Heart right ventricle (tissue), 16 donors: ENCODE data around the gene SPATC1L. TPM values are rescaled to one million over a fixed set of nuclear protein-coding genes. Genes with fewer than 3 reads are reported as not detected.

Source experiments
- ATAC-seq, 8 donors: fragments of 200-7000 bp; cut with Tn5 transposase; one replicate each; pipeline ENCODE4 v1.9.1; 2020; ENCODE audit warnings: mild to moderate bottlenecking in 8 of 8, moderate library complexity in 8 of 8, moderate number of reproducible peaks in 1 of 8
- DNase-seq, 2 donors: peaks; one replicate each; pipeline ENCODE4 v3.0.0-alpha.2; 2020
- H3K27ac ChIP-seq, 10 donors: fragments of 200-600 bp; sonication (generic) in 2 of 10; one replicate each; pipeline versions ENCODE4 v1.5.0 to v1.8.0; 2020 to 2022; ENCODE audit warnings: mild to moderate bottlenecking in 3 of 10
- H3K27me3 ChIP-seq, 7 donors: fragments of 200-600 bp; one replicate each; pipeline ENCODE4 v1.8.0; 2021 to 2022; ENCODE audit warnings: mild to moderate bottlenecking in 2 of 7
- H3K36me3 ChIP-seq, 9 donors: fragments of 200-600 bp; sonication (generic) in 1 of 9; one replicate each; pipeline versions ENCODE4 v1.5.0 to v1.8.0; 2020 to 2022; ENCODE audit warnings: mild to moderate bottlenecking in 2 of 9
- H3K4me1 ChIP-seq, 9 donors: fragments of 200-600 bp; sonication (generic) in 1 of 9; one replicate each; pipeline versions ENCODE4 v1.5.0 to v1.8.0; 2020 to 2022; ENCODE audit warnings: mild to moderate bottlenecking in 4 of 9
- H3K4me3 ChIP-seq, 10 donors: fragments of 200-600 bp; sonication (generic) in 2 of 10; one replicate each; pipeline versions ENCODE4 v1.5.0 to v1.8.0; 2020 to 2022; ENCODE audit warnings: mild to moderate bottlenecking in 7 of 10, moderate library complexity in 2 of 10
- H3K9me3 ChIP-seq, 11 donors: fragments of 200-600 bp in 10 of 11; sonication (generic) in 2 of 11; one replicate each; pipeline versions ENCODE4 v1.5.0 to v1.8.0; 2013 to 2022; ENCODE audit warnings: mild to moderate bottlenecking in 2 of 11, control low read depth in 1 of 11, moderate library complexity in 1 of 11
- WGBS, 2 donors: extraction: QIAGEN DNeasy Blood & Tissue Kit; methylation state at CpG; one replicate each; pipeline ENCODE4 v1.1.7; 2013; ENCODE audit warnings: inconsistent platforms in 1 of 2; 5-methylcytosine and 5-hydroxymethylcytosine counted together
- intact Hi-C, 10 donors: fragments of 100-400 bp; cut with DNase I; formaldehyde crosslinking; loops; one replicate each; pipeline versions ENCODE4 v1.11.1 to v1.14.2; 2022
- polyA plus RNA-seq, 2 donors: library from polyadenylated mRNA; stranded (reverse); fragments of 200-250 nt; gene quantifications; one replicate each; pipeline ENCODE4 v1.2.3, GENCODE V29; 2013
- total RNA-seq, 10 donors: library from RNA; stranded (reverse); fragmentation: NEBNext Ultra II Directional in 3 of 10; extraction: Animal tissue kit (Norgen Biotek cat#: 25700) in 3 of 10; gene quantifications; one replicate each; pipeline versions ENCODE4 v1.2.1 to v1.2.4, GENCODE V29; 2021 to 2023
- TF ChIP-seq, protein P1 (sequence below), 9 donors: fragments of 200-600 bp; sonication (generic) in 2 of 9; IDR thresholded peaks; one replicate each; pipeline versions ENCODE4 v1.5.0 to v1.8.0; 2021 to 2022; ENCODE audit warnings: antibody characterized with exemption in 9 of 9, mild to moderate bottlenecking in 5 of 9, moderate library complexity in 1 of 9
- donor health status: Arrhythmogenic right ventricular cardiomyopathy.
- donor health status: ischemic (EF 13 %, LVEDD 7.1; RV severe dilation, severe dysfunction).
- donor health status: healthy with polysubstance abuse.
- donor health status: DM: no; HTN: yes; CAD: no.
- donor health status: DM: no; HTN: no; CAD: no.
- donor health status: ischemic (EF 25% LVEDD 6.9; RV normal size, moderate dysfunction).
- donor health status: ischemic (EF 25% LVEDD 5.7; RV mildly dilated, moderate dysfunction).
- donor health status: healthy.
- donor health status: DM: yes; HTN: yes; CAD: no.
- donor health status: Ischemic cardiomyopathy.
- donor health status: ischemic (EF 35%, LVEDD 5.7; RV mildly dilated, moderate dysfunction).
- donor health status: nonischemic (EF 11% LVEDD 7.7; RV severe dilation, severe dysfunction).
- donor health status: DM: yes; HTN: yes; CAD: no.
- donor health status: PGD.
- donor health status: ischemic (EF 29% LVEDD 5.4; RV normal size, mild dysfunction).
- donor health status: nonischemic (EF 23%, LVEDD 6.1; RV moderate dilation, normal function).

Gene SPATC1L
- total and polyA plus RNA-seq, 12 donors = 4.7 to 14.6 (median 8.4) TPM

DNA sequence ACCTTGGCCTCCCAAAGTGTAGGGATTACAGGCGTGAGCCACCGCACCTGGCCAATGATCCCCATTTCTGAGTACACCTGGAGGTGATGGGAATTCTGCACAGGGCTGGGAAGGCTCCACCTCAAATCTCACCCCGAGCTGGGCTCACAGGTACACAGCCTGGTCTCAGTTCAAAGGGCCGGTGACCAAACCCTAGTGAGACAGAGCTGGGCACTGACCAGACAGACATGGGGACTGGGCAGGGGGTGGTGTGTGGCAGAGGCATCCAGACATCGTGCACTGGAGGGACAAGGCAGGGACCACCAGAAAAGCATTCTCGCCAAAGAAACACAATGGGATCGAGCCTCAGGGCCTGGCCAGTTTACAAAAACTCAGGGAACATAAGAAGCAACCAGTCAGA is 27.1 kb upstream of the SPATC1L start:
- WGBS, 2 donors = 92 to 95% methylated on average over 7 of the region's 7 CpGs
- no peak for DNase-seq
- Histone ChIP-seq H3K4me1 (peaks cover 0 to 7% (median 0%) of the 10 kb centered on the region in 9 donors), H3K27ac (no peak overlapping the region), H3K4me3 (no peak overlapping the region), H3K9me3 (no peaks in the 10 kb centered on the region), H3K27me3 (no peaks in the 10 kb centered on the region), H3K36me3 (peaks cover 0 to 99% (median 32%) of the 10 kb centered on the region in 9 donors)
- intact Hi-C loops = loop anchor here in 2 of 10 donors (10.0 kb wide), 1 partner anchor 57 kb away; the partner anchor contains the start of gene FTCD (in 2 of the 2)
- TF ChIP-seq, protein P1, sequence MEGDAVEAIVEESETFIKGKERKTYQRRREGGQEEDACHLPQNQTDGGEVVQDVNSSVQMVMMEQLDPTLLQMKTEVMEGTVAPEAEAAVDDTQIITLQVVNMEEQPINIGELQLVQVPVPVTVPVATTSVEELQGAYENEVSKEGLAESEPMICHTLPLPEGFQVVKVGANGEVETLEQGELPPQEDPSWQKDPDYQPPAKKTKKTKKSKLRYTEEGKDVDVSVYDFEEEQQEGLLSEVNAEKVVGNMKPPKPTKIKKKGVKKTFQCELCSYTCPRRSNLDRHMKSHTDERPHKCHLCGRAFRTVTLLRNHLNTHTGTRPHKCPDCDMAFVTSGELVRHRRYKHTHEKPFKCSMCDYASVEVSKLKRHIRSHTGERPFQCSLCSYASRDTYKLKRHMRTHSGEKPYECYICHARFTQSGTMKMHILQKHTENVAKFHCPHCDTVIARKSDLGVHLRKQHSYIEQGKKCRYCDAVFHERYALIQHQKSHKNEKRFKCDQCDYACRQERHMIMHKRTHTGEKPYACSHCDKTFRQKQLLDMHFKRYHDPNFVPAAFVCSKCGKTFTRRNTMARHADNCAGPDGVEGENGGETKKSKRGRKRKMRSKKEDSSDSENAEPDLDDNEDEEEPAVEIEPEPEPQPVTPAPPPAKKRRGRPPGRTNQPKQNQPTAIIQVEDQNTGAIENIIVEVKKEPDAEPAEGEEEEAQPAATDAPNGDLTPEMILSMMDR (IDR thresholded peaks at IDR 0.05) = no peak
- ATAC-seq = no peak

DNA sequence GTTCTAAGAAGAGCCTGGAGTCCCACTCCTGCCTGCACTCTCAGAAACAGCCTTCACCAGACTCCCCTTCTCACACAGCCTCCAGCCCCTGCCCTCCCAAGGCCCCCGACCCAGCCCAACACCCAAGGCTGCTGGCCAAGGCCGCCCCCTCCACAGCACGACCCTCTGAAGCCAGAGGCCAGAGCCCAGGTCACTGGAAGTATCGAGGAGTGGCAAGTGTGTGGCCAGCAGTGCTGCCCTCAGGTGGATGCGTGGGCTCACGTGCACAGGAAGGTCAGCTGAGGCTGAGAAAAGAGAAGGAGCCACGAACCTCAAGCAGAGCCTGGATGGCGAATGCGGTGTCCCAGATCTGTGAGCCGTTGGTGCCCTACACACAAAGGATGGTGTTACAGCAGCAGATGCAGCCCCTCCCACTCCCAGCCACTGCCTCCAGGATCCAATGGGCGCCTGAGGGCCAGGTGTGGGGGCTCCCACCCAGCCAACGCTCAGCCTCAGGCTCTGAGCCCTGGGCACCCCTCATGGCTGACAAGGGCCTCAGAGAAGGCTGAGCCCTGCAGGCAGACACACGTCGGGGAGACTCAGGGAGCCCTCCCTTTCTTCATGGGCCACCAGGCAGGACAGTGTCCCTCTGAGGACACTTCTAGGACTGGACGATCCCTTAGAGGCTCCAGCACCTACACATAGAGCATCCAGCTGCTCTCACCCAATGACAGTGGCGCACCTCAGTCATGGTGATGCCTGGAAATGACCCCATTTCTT is 26.3 kb upstream of the SPATC1L start:
- DNase-seq = no peak
- intact Hi-C loops = loop anchor here in 2 of 10 donors (10.0 kb wide), 1 partner anchor 56 kb away; the partner anchor contains the start of gene FTCD (in 2 of the 2)
- 92 to 93% methylated on average over 16 of the region's 16 CpGs for WGBS, 2 donors

DNA sequence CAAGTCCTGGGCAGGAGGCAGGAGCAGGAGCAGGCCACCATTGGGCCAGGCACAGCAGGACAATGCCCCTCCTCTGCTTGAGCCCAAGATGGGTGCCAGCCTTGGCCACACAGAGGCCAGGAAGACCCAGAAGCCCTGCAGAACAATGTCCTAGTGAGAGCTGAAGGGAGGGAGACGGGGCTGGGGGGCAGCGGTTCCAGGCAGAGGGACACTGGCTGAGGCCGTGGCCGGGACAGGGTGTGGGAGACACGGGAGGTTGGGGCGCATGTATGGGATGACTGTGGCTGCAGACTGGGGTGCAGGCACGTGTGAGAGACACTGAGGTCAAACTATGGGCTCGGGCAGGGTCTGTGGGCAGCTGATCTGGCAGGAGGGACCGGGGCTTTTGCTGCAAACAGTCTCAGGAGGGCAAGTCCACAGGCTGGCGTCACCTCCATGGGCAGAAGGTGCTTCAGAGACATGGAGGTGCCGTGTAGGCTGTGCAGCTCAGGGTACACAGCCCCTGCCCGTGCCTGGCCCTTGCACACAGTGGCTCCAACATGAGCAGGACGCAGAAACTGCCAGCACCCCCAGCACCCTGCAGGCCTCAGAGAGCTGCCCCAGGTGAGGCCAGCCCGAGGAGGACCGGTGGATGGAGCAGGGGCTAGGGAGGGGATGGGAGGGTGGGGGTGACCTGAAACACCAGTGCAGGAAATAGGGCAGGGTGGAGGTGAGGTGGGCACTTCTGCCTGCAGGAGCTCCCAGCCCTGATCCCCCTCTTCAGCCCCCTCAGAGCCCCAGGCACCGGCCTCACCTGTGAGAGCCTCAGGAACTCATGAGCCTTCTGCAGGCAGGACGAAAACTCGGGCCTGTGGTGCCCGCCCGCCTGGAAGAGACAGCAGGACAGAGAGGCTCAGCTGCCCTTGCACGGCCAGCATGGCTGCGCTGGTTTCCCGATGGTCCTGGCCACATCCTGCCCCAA is 24.8 kb upstream of the SPATC1L start:
- ATAC-seq (no peak), DNase-seq (no peak)
- Histone ChIP-seq H3K27ac (no peak overlapping the region), H3K4me3 (no peak overlapping the region), H3K27me3 (no peaks in the 10 kb centered on the region), H3K36me3 (peaks cover 0 to 99% (median 34%) of the 10 kb centered on the region in 9 donors), H3K4me1 (peaks cover 0 to 7% (median 0%) of the 10 kb centered on the region in 9 donors), H3K9me3 (no peaks in the 10 kb centered on the region)
- intact Hi-C loops = no loop called here
- TF ChIP-seq, protein P1 (IDR thresholded peaks at IDR 0.05) = no peak
- whole genome bisulfite sequencing, 2 donors = 96% methylated on average over 23 of the region's 23 CpGs

More for the DNA sequence above, 26.3 kb upstream of the SPATC1L start:
- no peak overlapping the region for H3K27ac ChIP-seq
- no peak overlapping the region for H3K4me3 ChIP-seq
- no peaks in the 10 kb centered on the region for H3K9me3 ChIP-seq
- H3K36me3 ChIP-seq = peaks cover 0 to 99% (median 30%) of the 10 kb centered on the region in 9 donors
- TF ChIP-seq, protein P1 (IDR thresholded peaks at IDR 0.05) = peak in 2 of 9 donors; percentile 6 to 10
- no peaks in the 10 kb centered on the region for H3K27me3 ChIP-seq
- ATAC-seq = no peak
- H3K4me1 ChIP-seq = peaks cover 0 to 7% (median 0%) of the 10 kb centered on the region in 9 donors
